SK-N-SH treated with all-trans-retinoic acid at 6 μM for 48 hours (cell line): ENCODE results near the gene HIP1.

ENCODE experiments used
- ATAC-seq: fragments of 200-7000 bp; cut with Tn5 transposase; 3 replicates; pipeline ENCODE4 v1.9.1; 2020; ENCODE audit warnings: mild to moderate bottlenecking, moderate library complexity
- ARNTL ChIP-seq: fragments of 450-650 bp; formaldehyde crosslinking; IDR thresholded peaks from 2 replicates; pipeline ENCODE4 v1.5.0; 2020; ENCODE audit warnings: low read depth, mild to moderate bottlenecking, moderate library complexity, borderline replicate concordance
- BACH2 ChIP-seq: fragments of 250-450 bp; sonication (Bioruptor Pico); IDR thresholded peaks from 2 replicates; pipeline ENCODE4 v1.9.0; 2021; ENCODE audit warnings: mild to moderate bottlenecking, borderline replicate concordance
- CREB5 ChIP-seq: fragments of 250-450 bp; sonication (Bioruptor Pico); IDR thresholded peaks from 2 replicates; pipeline ENCODE4 v1.5.1; 2020; ENCODE audit warnings: low read depth, mild to moderate bottlenecking, moderate library complexity
- CSDC2 ChIP-seq: fragments of 250-450 bp; sonication (Bioruptor Pico); IDR thresholded peaks from 2 replicates; pipeline ENCODE4 v1.5.0; 2020; ENCODE audit warnings: mild to moderate bottlenecking, moderate library complexity
- CSRNP3 ChIP-seq: fragments of 250-450 bp; sonication (Bioruptor Pico); IDR thresholded peaks from 2 replicates; pipeline ENCODE4 v1.5.1; 2021; ENCODE audit warnings: mild to moderate bottlenecking, moderate library complexity
- ESRRG ChIP-seq: fragments of 250-450 bp; sonication (Bioruptor Pico); IDR thresholded peaks from 2 replicates; pipeline ENCODE4 v1.6.1; 2021; ENCODE audit warnings: mild to moderate bottlenecking
- GLIS3 ChIP-seq: fragments of 250-450 bp; sonication (Bioruptor Pico); IDR thresholded peaks from 2 replicates; pipeline ENCODE4 v1.5.0; 2020; ENCODE audit warnings: mild to moderate bottlenecking, moderate library complexity
- ISL1 ChIP-seq: fragments of 250-450 bp; sonication (Bioruptor Pico); IDR thresholded peaks from 2 replicates; pipeline ENCODE4 v2.1.2; 2022; ENCODE audit warnings: mild to moderate bottlenecking, moderate library complexity
- OSR1 ChIP-seq: fragments of 250-450 bp; sonication (Bioruptor Pico); IDR thresholded peaks from 2 replicates; pipeline ENCODE4 v1.8.0; 2022; ENCODE audit warnings: moderate library complexity, mild to moderate bottlenecking, inconsistent platforms
- PPARA ChIP-seq: fragments of 250-450 bp; sonication (Bioruptor Pico); IDR thresholded peaks from 2 replicates; pipeline ENCODE4 v1.5.0; 2020; ENCODE audit warnings: mild to moderate bottlenecking, borderline replicate concordance
- RARB ChIP-seq: fragments of 250-450 bp; sonication (Bioruptor Pico); IDR thresholded peaks from 2 replicates; pipeline ENCODE4 v1.8.0; 2021; ENCODE audit warnings: mild to moderate bottlenecking, moderate library complexity
- SNAI2 ChIP-seq: fragments of 250-450 bp; sonication (Bioruptor Pico); IDR thresholded peaks from 2 replicates; pipeline ENCODE4 v1.5.0; 2020; ENCODE audit warnings: mild to moderate bottlenecking, moderate library complexity
- TCF4 ChIP-seq: fragments of 250-450 bp; sonication (Bioruptor Pico); IDR thresholded peaks from 2 replicates; pipeline ENCODE4 v1.8.0; 2021; ENCODE audit warnings: mild to moderate bottlenecking, moderate library complexity, borderline replicate concordance
- TOX ChIP-seq: fragments of 250-450 bp; sonication (Bioruptor Pico); IDR thresholded peaks from 2 replicates; pipeline ENCODE4 v1.8.0; 2021; ENCODE audit warnings: mild to moderate bottlenecking, moderate library complexity, borderline replicate concordance
- ZFP3 ChIP-seq: fragments of 250-450 bp; sonication (Bioruptor Pico); IDR thresholded peaks from 2 replicates; pipeline ENCODE4 v1.5.0; 2020; ENCODE audit warnings: mild to moderate bottlenecking, moderate library complexity
- ZFP30 ChIP-seq: fragments of 450-650 bp; formaldehyde crosslinking; IDR thresholded peaks from 2 replicates; pipeline ENCODE4 v1.5.0; 2022; ENCODE audit warnings: mild to moderate bottlenecking, moderate library complexity
- ZNF565 ChIP-seq: fragments of 450-650 bp; formaldehyde crosslinking; conservative IDR thresholded peaks from 2 replicates; pipeline ENCODE4 v1.5.0; 2020; ENCODE audit warnings: low read depth, mild to moderate bottlenecking, moderate library complexity
- ZNF70 ChIP-seq: fragments of 450-650 bp; formaldehyde crosslinking; IDR thresholded peaks from 2 replicates; pipeline ENCODE4 v1.5.0; 2020; ENCODE audit warnings: mild to moderate bottlenecking, moderate library complexity
- ZNF8 ChIP-seq: fragments of 450-650 bp; formaldehyde crosslinking; IDR thresholded peaks from 2 replicates; pipeline ENCODE4 v1.5.0; 2020; ENCODE audit warnings: mild to moderate bottlenecking, moderate library complexity
- TF ChIP-seq, protein P1 (sequence below): fragments of 250-450 bp; sonication (Bioruptor Pico); IDR thresholded peaks from 2 replicates; pipeline ENCODE4 v1.8.0; 2020; ENCODE audit warnings: mild to moderate bottlenecking, moderate library complexity, borderline replicate concordance
- TF ChIP-seq, protein P2 (sequence below): fragments of 250-450 bp; sonication (Bioruptor Pico); IDR thresholded peaks from 2 replicates; pipeline ENCODE4 v1.8.0; 2021; ENCODE audit warnings: low read depth, mild to moderate bottlenecking, moderate library complexity, borderline replicate concordance
- TF ChIP-seq, protein P3 (sequence below): fragments of 250-450 bp; sonication (Bioruptor Pico); IDR thresholded peaks from 2 replicates; pipeline ENCODE4 v1.5.0; 2020; ENCODE audit warnings: mild to moderate bottlenecking, moderate library complexity

HIP1 gene

GRCh38 chr7:75536491-75536890 lies 202.2 kb downstream of the HIP1 start:
- no peak for ATAC-seq

DNA sequence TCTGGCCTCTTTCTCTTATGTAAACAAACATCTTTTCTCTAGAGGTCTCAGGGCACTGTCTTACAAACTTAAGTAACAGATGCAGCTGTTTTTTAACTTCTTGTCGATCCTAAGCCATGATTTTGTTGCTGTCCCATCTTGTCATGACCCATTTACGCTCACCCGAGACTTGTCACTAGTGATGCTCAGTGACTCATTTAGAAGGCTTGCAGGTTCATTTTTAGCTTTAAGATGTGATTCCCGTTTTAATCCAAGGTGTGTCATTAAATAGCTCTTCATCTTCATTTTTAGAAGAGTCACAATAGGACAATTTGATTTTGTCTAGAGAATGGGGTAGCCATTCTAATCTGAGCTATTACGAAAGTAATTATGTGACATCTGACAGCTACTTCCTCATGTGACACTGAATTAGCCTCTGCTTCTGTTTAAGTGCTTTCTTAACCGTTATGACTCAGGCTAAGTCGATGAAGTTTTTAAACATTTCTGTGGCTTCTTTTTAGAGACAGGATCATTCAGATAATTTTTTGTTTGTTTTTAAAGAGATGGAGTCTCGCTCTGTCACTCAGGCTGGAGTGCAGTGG lies 203.9 kb downstream of the HIP1 start:
- TF ChIP-seq ISL1 (CRISPR knock-in tag): peak; percentile 58
- TF ChIP-seq, protein P1, sequence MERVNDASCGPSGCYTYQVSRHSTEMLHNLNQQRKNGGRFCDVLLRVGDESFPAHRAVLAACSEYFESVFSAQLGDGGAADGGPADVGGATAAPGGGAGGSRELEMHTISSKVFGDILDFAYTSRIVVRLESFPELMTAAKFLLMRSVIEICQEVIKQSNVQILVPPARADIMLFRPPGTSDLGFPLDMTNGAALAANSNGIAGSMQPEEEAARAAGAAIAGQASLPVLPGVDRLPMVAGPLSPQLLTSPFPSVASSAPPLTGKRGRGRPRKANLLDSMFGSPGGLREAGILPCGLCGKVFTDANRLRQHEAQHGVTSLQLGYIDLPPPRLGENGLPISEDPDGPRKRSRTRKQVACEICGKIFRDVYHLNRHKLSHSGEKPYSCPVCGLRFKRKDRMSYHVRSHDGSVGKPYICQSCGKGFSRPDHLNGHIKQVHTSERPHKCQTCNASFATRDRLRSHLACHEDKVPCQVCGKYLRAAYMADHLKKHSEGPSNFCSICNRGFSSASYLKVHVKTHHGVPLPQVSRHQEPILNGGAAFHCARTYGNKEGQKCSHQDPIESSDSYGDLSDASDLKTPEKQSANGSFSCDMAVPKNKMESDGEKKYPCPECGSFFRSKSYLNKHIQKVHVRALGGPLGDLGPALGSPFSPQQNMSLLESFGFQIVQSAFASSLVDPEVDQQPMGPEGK (CRISPR knock-in tag): no peak

More at GRCh38 chr7:75536491-75536890, 202.2 kb downstream of the HIP1 start:
- TF ChIP-seq ISL1 (CRISPR knock-in tag): no peak
- TF ChIP-seq, protein P2, sequence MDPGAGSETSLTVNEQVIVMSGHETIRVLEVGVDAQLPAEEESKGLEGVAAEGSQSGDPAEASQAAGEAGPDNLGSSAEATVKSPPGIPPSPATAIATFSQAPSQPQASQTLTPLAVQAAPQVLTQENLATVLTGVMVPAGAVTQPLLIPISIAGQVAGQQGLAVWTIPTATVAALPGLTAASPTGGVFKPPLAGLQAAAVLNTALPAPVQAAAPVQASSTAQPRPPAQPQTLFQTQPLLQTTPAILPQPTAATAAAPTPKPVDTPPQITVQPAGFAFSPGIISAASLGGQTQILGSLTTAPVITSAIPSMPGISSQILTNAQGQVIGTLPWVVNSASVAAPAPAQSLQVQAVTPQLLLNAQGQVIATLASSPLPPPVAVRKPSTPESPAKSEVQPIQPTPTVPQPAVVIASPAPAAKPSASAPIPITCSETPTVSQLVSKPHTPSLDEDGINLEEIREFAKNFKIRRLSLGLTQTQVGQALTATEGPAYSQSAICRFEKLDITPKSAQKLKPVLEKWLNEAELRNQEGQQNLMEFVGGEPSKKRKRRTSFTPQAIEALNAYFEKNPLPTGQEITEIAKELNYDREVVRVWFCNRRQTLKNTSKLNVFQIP (CRISPR knock-in tag): no peak
- TF ChIP-seq TOX (CRISPR knock-in tag): no peak
- no peak for TF ChIP-seq TCF4 (CRISPR knock-in tag)
- TF ChIP-seq ZFP30: no peak
- no peak for TF ChIP-seq CSRNP3
- TF ChIP-seq SNAI2 (CRISPR knock-in tag): no peak
- TF ChIP-seq BACH2 (CRISPR knock-in tag): no peak
- TF ChIP-seq, protein P3, sequence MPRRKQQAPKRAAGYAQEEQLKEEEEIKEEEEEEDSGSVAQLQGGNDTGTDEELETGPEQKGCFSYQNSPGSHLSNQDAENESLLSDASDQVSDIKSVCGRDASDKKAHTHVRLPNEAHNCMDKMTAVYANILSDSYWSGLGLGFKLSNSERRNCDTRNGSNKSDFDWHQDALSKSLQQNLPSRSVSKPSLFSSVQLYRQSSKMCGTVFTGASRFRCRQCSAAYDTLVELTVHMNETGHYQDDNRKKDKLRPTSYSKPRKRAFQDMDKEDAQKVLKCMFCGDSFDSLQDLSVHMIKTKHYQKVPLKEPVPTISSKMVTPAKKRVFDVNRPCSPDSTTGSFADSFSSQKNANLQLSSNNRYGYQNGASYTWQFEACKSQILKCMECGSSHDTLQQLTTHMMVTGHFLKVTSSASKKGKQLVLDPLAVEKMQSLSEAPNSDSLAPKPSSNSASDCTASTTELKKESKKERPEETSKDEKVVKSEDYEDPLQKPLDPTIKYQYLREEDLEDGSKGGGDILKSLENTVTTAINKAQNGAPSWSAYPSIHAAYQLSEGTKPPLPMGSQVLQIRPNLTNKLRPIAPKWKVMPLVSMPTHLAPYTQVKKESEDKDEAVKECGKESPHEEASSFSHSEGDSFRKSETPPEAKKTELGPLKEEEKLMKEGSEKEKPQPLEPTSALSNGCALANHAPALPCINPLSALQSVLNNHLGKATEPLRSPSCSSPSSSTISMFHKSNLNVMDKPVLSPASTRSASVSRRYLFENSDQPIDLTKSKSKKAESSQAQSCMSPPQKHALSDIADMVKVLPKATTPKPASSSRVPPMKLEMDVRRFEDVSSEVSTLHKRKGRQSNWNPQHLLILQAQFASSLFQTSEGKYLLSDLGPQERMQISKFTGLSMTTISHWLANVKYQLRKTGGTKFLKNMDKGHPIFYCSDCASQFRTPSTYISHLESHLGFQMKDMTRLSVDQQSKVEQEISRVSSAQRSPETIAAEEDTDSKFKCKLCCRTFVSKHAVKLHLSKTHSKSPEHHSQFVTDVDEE (CRISPR knock-in tag): no peak
- TF ChIP-seq ZFP3 (CRISPR knock-in tag): no peak
- TF ChIP-seq CSDC2 (CRISPR knock-in tag): no peak
- TF ChIP-seq ESRRG: no peak

DNA sequence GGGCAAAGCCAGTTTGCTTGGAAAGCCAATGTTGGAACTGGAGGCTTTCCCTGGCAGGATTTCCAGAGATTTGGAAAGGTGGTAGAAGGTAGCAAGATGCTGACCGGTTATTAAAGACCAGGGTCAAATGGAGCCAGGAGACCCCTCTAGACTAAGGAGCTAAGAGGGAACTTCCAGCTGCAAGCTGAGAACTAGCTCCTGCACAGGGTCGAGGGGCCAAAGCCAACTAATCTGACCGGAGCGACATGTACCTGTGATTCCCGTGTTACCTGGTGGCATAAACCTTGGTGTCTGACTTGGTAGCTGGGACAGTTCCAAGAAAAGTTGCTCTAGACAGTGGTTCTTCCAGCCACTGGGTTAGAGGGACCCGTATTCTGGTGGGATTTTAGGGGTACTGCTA lies 204.8 kb downstream of the HIP1 start:
- no peak for ATAC-seq
- no peak for TF ChIP-seq GLIS3 (CRISPR knock-in tag)
- TF ChIP-seq TOX (CRISPR knock-in tag): no peak

More for the DNA sequence above, 203.9 kb downstream of the HIP1 start:
- peak; percentile 55 for ATAC-seq

DNA sequence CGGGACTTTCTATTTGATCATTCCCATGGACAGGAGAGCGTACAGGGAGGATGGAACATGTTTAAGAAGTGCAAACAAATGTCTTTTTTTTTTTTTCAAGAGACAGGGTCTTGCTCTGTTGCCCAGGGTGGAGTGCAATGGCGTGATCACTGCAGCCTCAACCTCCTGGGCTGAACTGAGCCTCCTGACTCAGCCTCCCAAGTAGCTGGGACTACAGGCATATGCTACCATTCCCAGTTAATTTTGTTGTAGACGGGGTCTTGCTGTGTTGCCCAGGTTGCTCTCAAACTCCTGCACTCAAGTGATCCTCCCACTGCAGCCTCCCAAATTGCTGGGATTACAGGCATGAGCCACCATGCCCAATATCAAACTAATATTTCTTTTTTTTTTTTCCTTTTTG lies 206.1 kb downstream of the HIP1 start:
- ATAC-seq: no peak
- TF ChIP-seq ARNTL (CRISPR knock-in tag): no peak
- TF ChIP-seq PPARA (CRISPR knock-in tag): no peak
- no peak for TF ChIP-seq OSR1 (CRISPR knock-in tag)
- no peak for TF ChIP-seq ZFP30
- TF ChIP-seq, protein P2 (CRISPR knock-in tag): no peak
- TF ChIP-seq TCF4 (CRISPR knock-in tag): no peak
- no peak for TF ChIP-seq ESRRG
- no peak for TF ChIP-seq CSDC2 (CRISPR knock-in tag)
- TF ChIP-seq TOX (CRISPR knock-in tag): no peak
- TF ChIP-seq ISL1 (CRISPR knock-in tag): no peak
- TF ChIP-seq ZNF565 (CRISPR knock-in tag): no peak
- TF ChIP-seq CREB5: no peak
- TF ChIP-seq, protein P1 (CRISPR knock-in tag): no peak
- TF ChIP-seq ZFP3 (CRISPR knock-in tag): no peak
- no peak for TF ChIP-seq BACH2 (CRISPR knock-in tag)
- TF ChIP-seq SNAI2 (CRISPR knock-in tag): no peak
- no peak for TF ChIP-seq ZNF8 (CRISPR knock-in tag)
- TF ChIP-seq ZNF70 (CRISPR knock-in tag): no peak
- no peak for TF ChIP-seq RARB (CRISPR knock-in tag)
